Measurements from ENCODE around the gene FNDC8.

DNA sequence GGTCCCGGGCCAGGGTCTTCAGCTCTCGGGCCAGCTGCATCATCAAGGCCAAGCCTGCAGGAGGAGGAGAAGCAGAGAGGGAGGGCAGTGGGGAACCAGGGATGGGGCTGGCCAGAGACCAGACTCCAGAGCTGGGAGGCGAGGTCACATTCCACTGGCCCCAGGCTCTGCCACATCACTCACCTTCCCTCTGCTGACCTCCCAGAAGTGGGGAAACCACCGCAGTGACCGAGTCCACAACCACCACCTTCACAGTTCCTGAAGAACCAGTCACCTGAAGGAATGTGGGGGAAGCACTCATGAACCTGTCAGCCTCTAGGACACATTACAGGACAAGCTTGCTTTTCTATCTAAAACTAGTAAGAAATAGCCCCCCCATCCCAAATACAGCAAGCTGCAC is 18.1 kb upstream of the FNDC8 start:
- TF ChIP-seq, protein P1, sequence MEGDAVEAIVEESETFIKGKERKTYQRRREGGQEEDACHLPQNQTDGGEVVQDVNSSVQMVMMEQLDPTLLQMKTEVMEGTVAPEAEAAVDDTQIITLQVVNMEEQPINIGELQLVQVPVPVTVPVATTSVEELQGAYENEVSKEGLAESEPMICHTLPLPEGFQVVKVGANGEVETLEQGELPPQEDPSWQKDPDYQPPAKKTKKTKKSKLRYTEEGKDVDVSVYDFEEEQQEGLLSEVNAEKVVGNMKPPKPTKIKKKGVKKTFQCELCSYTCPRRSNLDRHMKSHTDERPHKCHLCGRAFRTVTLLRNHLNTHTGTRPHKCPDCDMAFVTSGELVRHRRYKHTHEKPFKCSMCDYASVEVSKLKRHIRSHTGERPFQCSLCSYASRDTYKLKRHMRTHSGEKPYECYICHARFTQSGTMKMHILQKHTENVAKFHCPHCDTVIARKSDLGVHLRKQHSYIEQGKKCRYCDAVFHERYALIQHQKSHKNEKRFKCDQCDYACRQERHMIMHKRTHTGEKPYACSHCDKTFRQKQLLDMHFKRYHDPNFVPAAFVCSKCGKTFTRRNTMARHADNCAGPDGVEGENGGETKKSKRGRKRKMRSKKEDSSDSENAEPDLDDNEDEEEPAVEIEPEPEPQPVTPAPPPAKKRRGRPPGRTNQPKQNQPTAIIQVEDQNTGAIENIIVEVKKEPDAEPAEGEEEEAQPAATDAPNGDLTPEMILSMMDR (conservative IDR thresholded peaks at IDR 0.05; ENCODE audit: low read depth, low read length): no peak
- no peak for TF ChIP-seq POLR2A (IDR thresholded peaks at IDR 0.05; ENCODE audit: low read depth, low read length)
- TF ChIP-seq RAD21 (IDR thresholded peaks at IDR 0.05; ENCODE audit: low read length): no peak
- no peak for TF ChIP-seq CEBPB (IDR thresholded peaks at IDR 0.05; ENCODE audit: low read depth, low read length)
- TF ChIP-seq MAFK (IDR thresholded peaks at IDR 0.05; ENCODE audit: low read depth, low read length): no peak
- TF ChIP-seq RFX5 (IDR thresholded peaks at IDR 0.05; ENCODE audit: low read depth, low read length): no peak
- TF ChIP-seq MXI1 (IDR thresholded peaks at IDR 0.05; ENCODE audit: borderline replicate concordance, low read depth, low read length): no peak
- TF ChIP-seq BHLHE40 (IDR thresholded peaks at IDR 0.05; ENCODE audit: low read depth, low read length): no peak
- TF ChIP-seq, protein P2, sequence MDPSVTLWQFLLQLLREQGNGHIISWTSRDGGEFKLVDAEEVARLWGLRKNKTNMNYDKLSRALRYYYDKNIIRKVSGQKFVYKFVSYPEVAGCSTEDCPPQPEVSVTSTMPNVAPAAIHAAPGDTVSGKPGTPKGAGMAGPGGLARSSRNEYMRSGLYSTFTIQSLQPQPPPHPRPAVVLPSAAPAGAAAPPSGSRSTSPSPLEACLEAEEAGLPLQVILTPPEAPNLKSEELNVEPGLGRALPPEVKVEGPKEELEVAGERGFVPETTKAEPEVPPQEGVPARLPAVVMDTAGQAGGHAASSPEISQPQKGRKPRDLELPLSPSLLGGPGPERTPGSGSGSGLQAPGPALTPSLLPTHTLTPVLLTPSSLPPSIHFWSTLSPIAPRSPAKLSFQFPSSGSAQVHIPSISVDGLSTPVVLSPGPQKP (IDR thresholded peaks at IDR 0.05; ENCODE audit: borderline replicate concordance, low read depth, low read length): no peak
- TF ChIP-seq SMC3 (IDR thresholded peaks at IDR 0.05; ENCODE audit: low read depth, low read length): no peak
- TF ChIP-seq, protein P3, sequence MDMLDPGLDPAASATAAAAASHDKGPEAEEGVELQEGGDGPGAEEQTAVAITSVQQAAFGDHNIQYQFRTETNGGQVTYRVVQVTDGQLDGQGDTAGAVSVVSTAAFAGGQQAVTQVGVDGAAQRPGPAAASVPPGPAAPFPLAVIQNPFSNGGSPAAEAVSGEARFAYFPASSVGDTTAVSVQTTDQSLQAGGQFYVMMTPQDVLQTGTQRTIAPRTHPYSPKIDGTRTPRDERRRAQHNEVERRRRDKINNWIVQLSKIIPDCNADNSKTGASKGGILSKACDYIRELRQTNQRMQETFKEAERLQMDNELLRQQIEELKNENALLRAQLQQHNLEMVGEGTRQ (IDR thresholded peaks at IDR 0.05; ENCODE audit: low read depth, low read length): no peak
- no peak for TF ChIP-seq RCOR1 (IDR thresholded peaks at IDR 0.05; ENCODE audit: insufficient replicate concordance, low read length)
